Spleen (tissue), 11 donors: ENCODE measurements around the gene FCAMR. TPM values are rescaled to one million over a fixed set of nuclear protein-coding genes. Genes with fewer than 3 reads are reported as not detected.

ENCODE experiments used
- DNase-seq: peaks from one replicate; pipeline ENCODE4 v3.0.0-alpha.2; 2020
- H3K27ac ChIP-seq, 8 donors: fragments of 200-600 bp; sonication (generic) in 7 of 8; 1 replicate in 4 of 8; 2 replicates in 4 of 8; pipeline versions ENCODE4 v1.5.0 to v1.8.0; 2016 to 2021; ENCODE audit warnings: inconsistent platforms in 4 of 8, mild to moderate bottlenecking in 4 of 8, moderate library complexity in 1 of 8
- H3K27me3 ChIP-seq, 7 donors: fragments of 200-600 bp; sonication (generic) in 6 of 7; replicated peaks in 1 of 7; 1 replicate in 4 of 7; 2 replicates in 3 of 7; pipeline versions ENCODE4 v1.5.0 to v1.8.0; 2016 to 2021; ENCODE audit warnings: inconsistent platforms in 3 of 7, mild to moderate bottlenecking in 1 of 7
- H3K36me3 ChIP-seq, 6 donors: fragments of 200-600 bp; sonication (generic) in 5 of 6; 1 replicate in 4 of 6; 2 replicates in 2 of 6; pipeline versions ENCODE4 v1.5.0 to v1.8.0; 2016 to 2021; ENCODE audit warnings: inconsistent platforms in 2 of 6
- H3K4me1 ChIP-seq, 6 donors: fragments of 200-600 bp; sonication (generic) in 5 of 6; 1 replicate in 3 of 6; 2 replicates in 3 of 6; pipeline versions ENCODE4 v1.5.0 to v1.8.0; 2016 to 2021; ENCODE audit warnings: inconsistent platforms in 3 of 6
- H3K4me3 ChIP-seq, 8 donors: fragments of 200-600 bp; sonication (generic) in 7 of 8; 1 replicate in 4 of 8; 2 replicates in 4 of 8; pipeline versions ENCODE4 v1.5.0 to v1.8.0; 2016 to 2021; ENCODE audit warnings: inconsistent platforms in 4 of 8, mild to moderate bottlenecking in 4 of 8, moderate library complexity in 2 of 8
- H3K9me3 ChIP-seq, 8 donors: fragments of 200-600 bp; sonication (generic) in 7 of 8; 1 replicate in 4 of 8; 2 replicates in 4 of 8; pipeline versions ENCODE4 v1.5.0 to v1.8.0; 2016 to 2021; ENCODE audit warnings: inconsistent platforms in 4 of 8
- POLR2A ChIP-seq, 3 donors: fragments of 450-650 bp; IDR thresholded peaks; one replicate each; pipeline ENCODE4 v1.5.1; 2017; ENCODE audit warnings: antibody characterized with exemption in 3 of 3, mild to moderate bottlenecking in 1 of 3
- POLR2AphosphoS5 ChIP-seq, 3 donors: sonication (generic); formaldehyde crosslinking; IDR thresholded peaks; one replicate each; pipeline ENCODE4 v1.5.1; 2017; ENCODE audit warnings: antibody characterized with exemption in 3 of 3
- WGBS, 5 donors: extraction: QIAGEN DNeasy Blood & Tissue Kit in 3 of 5; methylation state at CpG; one replicate each; pipeline versions ENCODE4 v1.1.5 to v1.1.7; 2013 to 2018; 5-methylcytosine and 5-hydroxymethylcytosine counted together
- intact Hi-C: fragments of 100-400 bp; cut with DNase I; formaldehyde crosslinking; loops from one replicate; pipeline ENCODE4 v1.15.0; 2023; ENCODE audit warnings: low total_unique reads
- polyA plus RNA-seq, 3 donors: library from polyadenylated mRNA; stranded (reverse); fragments of 200-250 nt; gene quantifications; one replicate each; pipeline ENCODE4 v1.2.1, GENCODE V29; 2013
- total RNA-seq, 7 donors: library from RNA; depleted of rRNA in 3 of 7; stranded (reverse); fragments of >200 nt in 3 of 7; fragmentation: NEBNext Ultra II Directional in 4 of 7; extraction: Animal tissue kit (Norgen Biotek cat#: 25700) in 4 of 7; gene quantifications; one replicate each; pipeline versions ENCODE4 v1.1.0 to v1.2.1, GENCODE V29; 2016 to 2021
- TF ChIP-seq, protein P1 (sequence below), 11 experiments: fragments of 200-600 bp in 7 of 11; fragments of 450-650 bp in 4 of 11; sonication (generic) in 4 of 11; IDR thresholded peaks in 8 of 11; conservative IDR thresholded peaks in 3 of 11; 1 replicate in 7 of 11; 2 replicates in 4 of 11; pipeline versions ENCODE4 v1.4.0 to v1.8.0; 2016 to 2021; ENCODE audit warnings: antibody characterized with exemption in 11 of 11, inconsistent platforms in 4 of 11, mild to moderate bottlenecking in 1 of 11
- donor health status: healthy with polysubstance abuse.
- donor health status: DM: no; HTN: no; CAD: no; lungs with moderate emphysema.
- donor health status: DM: no; HTN: no; CAD: no.
- donor health status: Bipolar disorder and iron deficiency.
- donor health status: healthy.
- donor health status: DM: no; HTN: no; CAD: no.
- donor health status: DM: yes; HTN: yes; CAD: no.

The FCAMR gene
- total and polyA plus RNA-seq, 10 donors: 0.16 to 1.3 (median 0.38) TPM; not detected in 2

GRCh38 chr1:206982216-206982615 is 12.0 kb upstream of the FCAMR start:
- intact Hi-C loops: loop anchor here (10.0 kb wide), 2 partner anchors 257 to 347 kb away; partner anchors contain the start of gene DYRK3
- TF ChIP-seq, protein P1, sequence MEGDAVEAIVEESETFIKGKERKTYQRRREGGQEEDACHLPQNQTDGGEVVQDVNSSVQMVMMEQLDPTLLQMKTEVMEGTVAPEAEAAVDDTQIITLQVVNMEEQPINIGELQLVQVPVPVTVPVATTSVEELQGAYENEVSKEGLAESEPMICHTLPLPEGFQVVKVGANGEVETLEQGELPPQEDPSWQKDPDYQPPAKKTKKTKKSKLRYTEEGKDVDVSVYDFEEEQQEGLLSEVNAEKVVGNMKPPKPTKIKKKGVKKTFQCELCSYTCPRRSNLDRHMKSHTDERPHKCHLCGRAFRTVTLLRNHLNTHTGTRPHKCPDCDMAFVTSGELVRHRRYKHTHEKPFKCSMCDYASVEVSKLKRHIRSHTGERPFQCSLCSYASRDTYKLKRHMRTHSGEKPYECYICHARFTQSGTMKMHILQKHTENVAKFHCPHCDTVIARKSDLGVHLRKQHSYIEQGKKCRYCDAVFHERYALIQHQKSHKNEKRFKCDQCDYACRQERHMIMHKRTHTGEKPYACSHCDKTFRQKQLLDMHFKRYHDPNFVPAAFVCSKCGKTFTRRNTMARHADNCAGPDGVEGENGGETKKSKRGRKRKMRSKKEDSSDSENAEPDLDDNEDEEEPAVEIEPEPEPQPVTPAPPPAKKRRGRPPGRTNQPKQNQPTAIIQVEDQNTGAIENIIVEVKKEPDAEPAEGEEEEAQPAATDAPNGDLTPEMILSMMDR (IDR thresholded peaks at IDR 0.05 in 8 of 11, conservative IDR thresholded peaks at IDR 0.05 in 3 of 11): peak; percentile 49 to 81 (median 72)
- no peak for TF ChIP-seq POLR2A (IDR thresholded peaks at IDR 0.05)
- DNase-seq: no peak

DNA sequence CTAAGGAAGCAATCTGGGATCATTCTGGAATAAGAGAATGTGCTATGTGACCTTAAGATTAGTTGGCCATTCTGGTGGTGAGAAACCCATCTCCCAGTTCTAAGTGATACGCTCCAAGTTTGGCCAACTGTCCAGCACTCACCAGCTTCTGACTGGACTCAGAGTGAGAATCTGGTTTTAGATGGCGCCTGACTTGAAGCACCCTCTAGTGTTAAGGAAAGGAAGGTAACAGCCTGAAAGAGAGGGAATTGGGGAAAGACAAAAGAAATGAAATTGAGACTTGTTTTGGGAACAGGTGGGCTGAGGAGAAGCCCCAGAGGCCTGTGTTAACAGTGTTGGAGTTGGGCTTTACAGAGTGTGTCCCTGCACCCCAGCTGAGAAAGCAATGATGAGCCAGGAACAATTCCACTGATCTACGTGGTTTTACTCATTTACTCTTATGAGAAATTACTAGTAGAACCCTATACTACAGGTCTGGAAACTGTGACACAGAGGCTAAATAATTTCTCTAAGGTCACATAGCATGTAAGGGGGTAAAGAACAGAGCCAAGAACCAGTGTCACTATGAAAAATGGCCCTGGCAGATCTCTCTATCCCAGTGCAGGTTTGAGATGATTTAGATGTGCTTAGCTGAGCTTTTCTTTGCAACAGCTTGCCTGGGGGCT is 9.3 kb upstream of the FCAMR start:
- DNase-seq: no peak
- Histone ChIP-seq H3K27me3 (peaks cover 0 to 10% (median 0%) of the 10 kb centered on the region in 7 donors), H3K4me1 (no peaks in the 10 kb centered on the region), H3K4me3 (no peak overlapping the region), H3K27ac (no peak overlapping the region), H3K36me3 (no peaks in the 10 kb centered on the region), H3K9me3 (no peaks in the 10 kb centered on the region)
- TF ChIP-seq, protein P1 (IDR thresholded peaks at IDR 0.05 in 8 of 11, conservative IDR thresholded peaks at IDR 0.05 in 3 of 11): peak in 7 of 11 experiments; percentile 18 to 52 (median 33)
- TF ChIP-seq POLR2AphosphoS5 (IDR thresholded peaks at IDR 0.05): no peak
- no peak for TF ChIP-seq POLR2A (IDR thresholded peaks at IDR 0.05)
- WGBS, 5 donors: 81 to 87% (median 83%) methylated on average over 3 of the region's 3 CpGs
- intact Hi-C loops: loop anchor here (10.0 kb wide), 2 partner anchors 255 to 345 kb away; partner anchors contain the start of gene DYRK3

More at GRCh38 chr1:206982216-206982615, 12.0 kb upstream of the FCAMR start:
- Histone ChIP-seq H3K36me3 (no peaks in the 10 kb centered on the region), H3K27ac (no peak overlapping the region), H3K4me1 (no peaks in the 10 kb centered on the region), H3K4me3 (no peak overlapping the region), H3K9me3 (no peaks in the 10 kb centered on the region), H3K27me3 (peaks cover 0 to 12% (median 0%) of the 10 kb centered on the region in 7 donors)
- WGBS, 5 donors: 26 to 41% (median 31%) methylated on average over 4 of the region's 4 CpGs

DNA sequence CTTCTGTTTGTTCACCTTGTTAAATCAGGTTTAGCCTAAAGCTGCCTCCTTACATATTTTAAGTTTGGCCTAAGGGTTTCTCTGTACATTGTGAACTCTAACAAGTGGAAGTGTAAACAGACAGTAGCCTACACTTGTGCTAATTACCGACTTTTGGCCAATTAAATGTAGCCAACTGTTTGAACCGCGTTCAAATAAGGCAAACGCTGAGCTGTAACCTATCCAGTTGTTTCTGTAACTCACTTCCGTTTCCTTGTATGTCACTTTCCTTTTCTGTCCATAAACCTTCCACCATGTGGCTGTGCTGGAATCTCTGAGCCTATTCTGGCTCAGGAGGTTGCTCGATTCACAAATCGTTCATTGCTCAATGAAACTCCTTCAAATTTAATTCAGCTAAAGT is 8.0 kb upstream of the FCAMR start:
- peaks cover 0 to 3% (median 0%) of the 10 kb centered on the region in 7 donors for H3K27me3 ChIP-seq
- H3K4me3 ChIP-seq: no peak overlapping the region
- no peak overlapping the region for H3K27ac ChIP-seq
- intact Hi-C loops: no loop called here
- no peak for DNase-seq
- no peaks in the 10 kb centered on the region for H3K4me1 ChIP-seq
- WGBS, 5 donors: 86 to 95% (median 88%) methylated on average over 7 of the region's 7 CpGs
- H3K9me3 ChIP-seq: no peaks in the 10 kb centered on the region
- no peaks in the 10 kb centered on the region for H3K36me3 ChIP-seq
- TF ChIP-seq POLR2AphosphoS5 (IDR thresholded peaks at IDR 0.05) (no peak), POLR2A (IDR thresholded peaks at IDR 0.05) (no peak)
- TF ChIP-seq, protein P1 (IDR thresholded peaks at IDR 0.05 in 8 of 11, conservative IDR thresholded peaks at IDR 0.05 in 3 of 11): no peak

- DNase-seq: no peak
- TF ChIP-seq POLR2AphosphoS5 (IDR thresholded peaks at IDR 0.05) (no peak), POLR2A (IDR thresholded peaks at IDR 0.05) (no peak)
- TF ChIP-seq, protein P1 (IDR thresholded peaks at IDR 0.05 in 8 of 11, conservative IDR thresholded peaks at IDR 0.05 in 3 of 11): no peak
- Histone ChIP-seq H3K27ac (no peak overlapping the region), H3K4me1 (peaks cover 0 to 7% (median 0%) of the 10 kb centered on the region in 6 donors), H3K9me3 (no peaks in the 10 kb centered on the region), H3K27me3 (no peaks in the 10 kb centered on the region), H3K4me3 (no peak overlapping the region), H3K36me3 (no peaks in the 10 kb centered on the region)
- 87 to 100% (median 96%) methylated on average over 1 of the region's 1 CpG for WGBS, 5 donors
- intact Hi-C loops: no loop called here
Measured at GRCh38 chr1:206975306-206975705, 5.0 kb upstream of the FCAMR start.
